GM13976 (cell line): Measurements from ENCODE around the gene SLC38A10.

Experiments
- DNase-seq: peaks from one replicate; pipeline ENCODE4 v3.0.0; 2012; ENCODE audit warnings: low spot score
- in situ Hi-C: fragments of 300-500 bp; cut with MboI; formaldehyde crosslinking; loops from one replicate; pipeline ENCODE4 v1.12.0; 2022; ENCODE audit warnings: low sequenced_read_pairs, mixed read lengths, inconsistent platforms; ENCODE audit not compliant: unreplicated experiment
- TF ChIP-seq, protein P1 (sequence below): IDR thresholded peaks from 2 replicates; pipeline ENCODE4 v1.5.1; 2012; ENCODE audit warnings: borderline replicate concordance, mild to moderate bottlenecking; ENCODE audit not compliant: insufficient read depth; ENCODE audit errors: extremely low read depth, missing control alignments, control extremely low read depth

The SLC38A10 gene

DNA sequence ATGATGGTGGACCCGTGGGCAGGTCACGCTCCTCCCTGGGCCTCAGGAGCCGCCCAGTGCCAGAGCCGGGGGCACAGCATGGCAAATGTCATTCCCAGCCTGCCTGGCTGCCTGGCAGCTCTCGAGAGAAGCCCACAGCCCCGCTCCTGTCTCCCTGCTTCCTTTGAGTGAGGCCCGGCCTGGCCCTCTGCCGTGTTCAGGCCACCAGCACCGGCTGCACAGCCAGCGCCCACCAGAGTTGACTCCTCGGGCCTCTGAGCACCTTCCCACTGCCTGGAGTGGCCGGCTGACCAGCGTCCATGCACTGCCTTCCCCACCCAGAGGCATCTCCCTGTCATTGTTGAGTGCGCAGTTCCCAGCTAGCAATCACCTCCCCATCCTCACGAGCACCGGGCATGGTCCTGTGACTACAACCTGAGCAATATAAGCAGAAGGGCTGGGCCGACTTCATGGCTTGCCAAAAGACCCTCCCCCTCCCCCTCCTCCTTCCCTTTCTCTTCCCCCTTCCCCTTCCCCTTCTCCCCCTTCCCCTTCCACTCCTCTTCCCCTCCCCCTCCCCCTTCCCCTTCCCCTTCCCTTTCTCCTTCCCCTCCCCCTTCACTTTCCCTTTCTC lies 11.9 kb upstream of the SLC38A10 start:
- TF ChIP-seq, protein P1, sequence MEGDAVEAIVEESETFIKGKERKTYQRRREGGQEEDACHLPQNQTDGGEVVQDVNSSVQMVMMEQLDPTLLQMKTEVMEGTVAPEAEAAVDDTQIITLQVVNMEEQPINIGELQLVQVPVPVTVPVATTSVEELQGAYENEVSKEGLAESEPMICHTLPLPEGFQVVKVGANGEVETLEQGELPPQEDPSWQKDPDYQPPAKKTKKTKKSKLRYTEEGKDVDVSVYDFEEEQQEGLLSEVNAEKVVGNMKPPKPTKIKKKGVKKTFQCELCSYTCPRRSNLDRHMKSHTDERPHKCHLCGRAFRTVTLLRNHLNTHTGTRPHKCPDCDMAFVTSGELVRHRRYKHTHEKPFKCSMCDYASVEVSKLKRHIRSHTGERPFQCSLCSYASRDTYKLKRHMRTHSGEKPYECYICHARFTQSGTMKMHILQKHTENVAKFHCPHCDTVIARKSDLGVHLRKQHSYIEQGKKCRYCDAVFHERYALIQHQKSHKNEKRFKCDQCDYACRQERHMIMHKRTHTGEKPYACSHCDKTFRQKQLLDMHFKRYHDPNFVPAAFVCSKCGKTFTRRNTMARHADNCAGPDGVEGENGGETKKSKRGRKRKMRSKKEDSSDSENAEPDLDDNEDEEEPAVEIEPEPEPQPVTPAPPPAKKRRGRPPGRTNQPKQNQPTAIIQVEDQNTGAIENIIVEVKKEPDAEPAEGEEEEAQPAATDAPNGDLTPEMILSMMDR, result no peak
- no peak for DNase-seq
- in situ Hi-C loops, result no loop called here

DNA sequence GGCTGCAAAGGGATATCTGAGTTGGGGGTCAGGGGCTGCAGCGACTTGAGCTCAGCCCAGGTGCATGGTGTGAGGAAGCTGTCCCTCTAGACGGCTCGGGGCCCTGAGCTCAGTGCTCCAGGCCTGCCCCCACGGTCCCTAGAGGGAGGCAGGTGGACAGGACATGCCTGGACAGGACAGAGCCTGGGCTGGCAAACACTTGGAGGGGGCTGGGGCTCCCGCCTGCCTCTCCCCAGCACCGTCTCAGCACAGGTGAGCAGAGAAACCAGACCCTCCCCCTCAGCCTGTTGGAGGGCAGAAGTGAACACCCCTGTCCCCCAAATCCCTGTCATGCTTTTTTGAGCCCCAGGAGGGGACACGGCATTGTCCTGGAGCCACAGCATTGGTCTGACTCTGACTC lies 11.4 kb upstream of the SLC38A10 start:
- DNase-seq, result no peak
- TF ChIP-seq, protein P1, result no peak
- in situ Hi-C loops, result no loop called here

DNA sequence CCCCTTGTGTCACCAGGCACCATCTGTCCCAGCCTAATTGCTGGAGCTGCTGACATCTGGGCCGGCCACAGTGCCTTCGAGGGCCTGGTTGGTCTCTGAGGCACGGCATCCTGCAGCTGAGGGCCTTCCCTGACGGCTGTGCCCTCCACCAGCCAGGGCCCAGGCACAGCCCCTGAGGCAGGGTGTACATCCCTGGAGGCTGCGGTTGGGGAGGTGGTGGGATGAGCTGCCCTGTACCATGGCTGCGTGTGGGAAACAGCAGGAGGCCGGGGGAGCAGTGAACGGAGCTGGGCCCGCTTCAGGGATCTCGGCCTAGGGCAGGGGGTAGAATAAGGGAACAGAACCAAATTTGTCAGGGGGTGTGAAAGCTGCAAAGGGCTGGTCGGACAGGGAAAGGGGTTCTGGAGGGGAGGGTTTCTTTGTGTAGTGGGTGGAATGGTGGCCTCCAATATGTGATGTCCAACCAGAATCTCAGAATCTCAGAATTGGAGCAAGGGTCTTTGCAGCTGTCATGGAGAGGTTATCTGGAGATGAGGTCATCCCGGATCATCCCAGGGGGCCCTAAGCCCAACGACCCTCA lies 10.0 kb upstream of the SLC38A10 start:
- DNase-seq, result no peak
- TF ChIP-seq, protein P1, result no peak
- in situ Hi-C loops, result no loop called here

DNA sequence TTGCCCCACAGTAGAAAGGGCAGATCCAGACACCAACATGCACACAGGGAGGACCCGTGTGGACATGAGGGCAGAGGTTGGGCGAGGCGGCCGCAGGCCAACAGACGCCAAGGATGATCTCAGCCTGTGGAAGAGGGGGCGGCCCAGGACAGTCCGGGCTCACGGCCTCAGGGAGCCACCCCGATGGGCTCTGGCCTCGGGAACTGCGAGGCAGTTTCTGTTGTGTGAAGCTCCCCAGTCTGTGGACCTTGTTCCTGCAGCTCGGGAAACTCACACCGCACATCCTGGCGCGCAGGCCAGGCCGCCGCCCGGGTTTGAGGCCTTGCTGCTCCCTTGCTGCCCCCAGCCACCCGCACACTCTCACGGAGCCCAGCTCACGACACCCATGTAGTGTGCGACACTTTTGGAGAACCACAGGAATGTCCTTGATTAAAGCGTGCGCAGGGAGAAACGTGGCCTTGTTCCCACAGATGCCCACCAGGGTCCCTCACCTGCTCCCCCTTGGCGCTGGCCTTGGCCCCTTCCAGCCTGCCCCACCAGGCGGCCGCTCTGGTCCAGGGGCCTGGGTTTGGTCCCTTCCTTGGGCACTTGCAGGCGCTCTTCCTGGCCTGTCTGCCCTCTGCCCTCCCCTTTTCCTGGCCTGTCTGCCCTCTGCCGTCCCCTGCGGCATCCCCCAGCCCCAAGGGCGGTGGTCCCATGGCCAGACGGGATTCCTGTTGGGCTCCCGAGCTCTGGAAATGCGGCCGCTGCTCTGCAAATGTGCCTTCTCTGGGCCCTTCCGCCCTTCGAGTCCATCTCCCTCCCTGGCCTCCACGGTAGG lies 9.3 kb upstream of the SLC38A10 start:
- in situ Hi-C loops, result no loop called here
- TF ChIP-seq, protein P1, result no peak
- no peak for DNase-seq

DNA sequence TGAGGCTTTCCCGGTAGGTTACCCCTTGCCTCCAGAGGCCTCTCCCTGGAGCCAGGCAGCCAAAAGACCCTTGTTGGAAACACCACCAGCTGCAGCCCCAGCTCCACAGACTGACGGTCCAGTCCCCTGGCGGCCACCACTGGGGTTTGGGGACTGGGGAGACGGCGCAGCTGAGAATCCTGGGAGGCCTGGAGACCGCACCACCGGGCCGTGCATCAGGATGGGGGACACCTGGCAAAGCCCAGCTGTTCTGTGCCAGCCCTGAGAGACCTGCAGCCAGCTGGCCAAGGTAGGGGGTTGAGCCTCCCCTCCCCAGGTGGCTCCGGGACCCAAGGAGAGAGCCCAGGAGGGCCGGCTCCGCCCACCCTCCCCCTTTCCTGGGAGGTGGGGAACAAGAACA lies 8.3 kb upstream of the SLC38A10 start:
- TF ChIP-seq, protein P1, result no peak
- DNase-seq, result no peak
- in situ Hi-C loops, result no loop called here

DNA sequence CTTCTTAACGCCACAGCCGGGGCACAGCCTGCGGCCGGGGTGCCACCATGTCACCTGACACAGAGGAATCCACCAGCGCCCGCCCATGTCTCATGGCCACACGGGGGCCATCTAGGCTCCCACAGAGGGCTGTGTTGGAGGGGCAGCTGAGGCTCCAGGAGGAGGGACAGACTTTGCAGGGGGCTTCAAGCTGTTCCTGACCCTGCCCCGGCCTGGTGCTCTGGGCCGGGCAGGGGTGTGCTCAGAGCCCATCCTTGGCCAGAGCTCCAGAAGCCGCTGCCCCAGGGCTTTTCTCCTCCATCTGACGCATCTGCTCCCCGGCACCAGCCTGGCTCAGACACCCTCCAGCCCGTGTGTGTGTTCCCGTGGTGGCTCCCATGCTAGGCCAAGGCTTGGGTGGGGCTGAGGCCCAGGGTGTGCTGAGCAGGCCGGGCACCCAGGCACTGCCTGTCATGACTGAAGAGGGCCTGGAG lies 7.8 kb upstream of the SLC38A10 start:
- no peak for DNase-seq
- TF ChIP-seq, protein P1, result no peak
- in situ Hi-C loops, result no loop called here
